HG02943 (cell line): ENCODE results near the gene TCF7.

Experiments
- ATAC-seq: cut with Tn5 transposase; IDR thresholded peaks from one replicate; pipeline ENCODE4 v1.9.1; 2021; ENCODE audit warnings: mild to moderate bottlenecking, low read depth, moderate library complexity; ENCODE audit not compliant: unreplicated experiment

TCF7 gene

GRCh38 chr5:134113902-134114875 is at the start of gene TCF7:
Gene TCF7, plus strand, starts transcription at chr5:134114681. Its CDS starts 226 bp downstream, at chr5:134114907.
- ATAC-seq = peak; percentile 81

GRCh38 chr5:134069553-134069952 is 44.9 kb upstream of the TCF7 start:
- no peak for ATAC-seq

- ATAC-seq = no peak
Observed at GRCh38 chr5:134070725-134071613, 43.5 kb upstream of the TCF7 start.

GRCh38 chr5:134071614-134072207 is 42.8 kb upstream of the TCF7 start:
- no peak for ATAC-seq

- ATAC-seq = no peak
Observed at GRCh38 chr5:134072471-134073210, 41.8 kb upstream of the TCF7 start.

- no peak for ATAC-seq
Observed at GRCh38 chr5:134073404-134073803, 41.1 kb upstream of the TCF7 start.

- no peak for ATAC-seq
Observed at GRCh38 chr5:134075102-134075501, 39.4 kb upstream of the TCF7 start.

- ATAC-seq = no peak
Observed at GRCh38 chr5:134077926-134078580, 36.4 kb upstream of the TCF7 start.

- ATAC-seq = no peak
Observed at GRCh38 chr5:134079748-134080581, 34.5 kb upstream of the TCF7 start.

GRCh38 chr5:134082264-134082992 is 32.1 kb upstream of the TCF7 start:
- no peak for ATAC-seq

- no peak for ATAC-seq
Observed at GRCh38 chr5:134083517-134083916, 31.0 kb upstream of the TCF7 start.

- ATAC-seq = no peak
Observed at GRCh38 chr5:134084022-134084565, 30.4 kb upstream of the TCF7 start.

- no peak for ATAC-seq
Observed at GRCh38 chr5:134084570-134084969, 29.9 kb upstream of the TCF7 start.

- no peak for ATAC-seq
Observed at GRCh38 chr5:134085411-134085810, 29.1 kb upstream of the TCF7 start.

- no peak for ATAC-seq
Observed at GRCh38 chr5:134086225-134086942, 28.1 kb upstream of the TCF7 start.

- no peak for ATAC-seq
Observed at GRCh38 chr5:134086943-134087305, 27.6 kb upstream of the TCF7 start.

GRCh38 chr5:134088291-134088690 is 26.2 kb upstream of the TCF7 start:
- no peak for ATAC-seq
